GM06990 (cell line): ENCODE data around the gene MTIF3.
A peak's percentile ranks its signal among the peaks of the same experiment; 100 is the strongest.

Source experiments
- DNase-seq: peaks from one replicate; pipeline ENCODE4 v3.0.0-alpha.2; 2011; ENCODE audit not compliant: insufficient read length; ENCODE audit errors: extremely low read depth
- H3K27me3 ChIP-seq: replicated peaks from 2 replicates; pipeline ENCODE4 v1.6.0; 2011; ENCODE audit warnings: low read length; ENCODE audit not compliant: control insufficient read depth, insufficient read depth
- H3K36me3 ChIP-seq: 2 replicates; pipeline ENCODE4 v1.5.1; 2011; ENCODE audit warnings: low read length; ENCODE audit not compliant: control insufficient read depth, insufficient read depth
- H3K4me3 ChIP-seq: replicated peaks from 2 replicates; pipeline ENCODE4 v1.5.1; 2011; ENCODE audit warnings: low read depth, mild to moderate bottlenecking, control low read depth, low read length
- TF ChIP-seq, protein P1 (sequence below): IDR thresholded peaks from 2 replicates; pipeline ENCODE4 v1.5.1; 2011; ENCODE audit warnings: low read length, control low read depth, mild to moderate bottlenecking, inconsistent platforms; ENCODE audit not compliant: insufficient read depth, poor library complexity, severe bottlenecking

The MTIF3 gene

DNA sequence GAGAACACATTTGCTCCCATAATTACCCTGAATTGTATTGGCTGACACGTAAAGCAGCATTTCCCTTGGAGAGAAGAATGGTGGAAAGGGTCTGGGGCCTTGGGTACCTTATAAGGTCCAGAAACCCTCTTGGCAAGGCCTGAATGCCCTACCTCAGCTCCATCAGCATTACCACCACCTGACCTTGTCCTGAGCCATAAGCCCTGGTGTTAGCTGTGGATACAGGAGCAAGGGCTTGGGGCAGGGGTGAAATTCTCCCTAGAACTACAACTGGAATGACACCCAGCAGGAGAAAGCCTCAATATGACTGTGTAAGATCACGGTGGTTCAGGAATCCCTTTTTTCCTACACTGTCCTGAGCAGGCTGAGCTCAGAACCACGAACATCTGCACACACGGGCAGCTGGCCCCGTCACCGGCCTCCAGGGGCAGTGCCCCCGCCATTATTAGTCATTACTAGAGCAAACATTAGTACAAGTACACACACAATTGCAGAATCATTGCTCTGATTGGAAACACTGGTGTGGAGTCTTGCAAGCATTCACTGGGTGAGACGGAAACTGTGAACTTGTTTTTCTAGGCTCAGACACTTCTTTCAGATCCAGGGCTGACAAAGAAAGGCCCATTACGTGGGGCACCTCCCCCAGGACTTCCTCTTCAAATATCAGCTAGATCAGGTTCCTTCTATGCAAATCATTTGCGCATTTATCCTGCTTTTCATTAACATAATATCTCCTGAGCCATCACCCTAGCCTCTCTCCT lies 26.8 kb upstream of the MTIF3 start:
- no peaks in the 10 kb centered on the region for H3K27me3 ChIP-seq
- TF ChIP-seq, protein P1, sequence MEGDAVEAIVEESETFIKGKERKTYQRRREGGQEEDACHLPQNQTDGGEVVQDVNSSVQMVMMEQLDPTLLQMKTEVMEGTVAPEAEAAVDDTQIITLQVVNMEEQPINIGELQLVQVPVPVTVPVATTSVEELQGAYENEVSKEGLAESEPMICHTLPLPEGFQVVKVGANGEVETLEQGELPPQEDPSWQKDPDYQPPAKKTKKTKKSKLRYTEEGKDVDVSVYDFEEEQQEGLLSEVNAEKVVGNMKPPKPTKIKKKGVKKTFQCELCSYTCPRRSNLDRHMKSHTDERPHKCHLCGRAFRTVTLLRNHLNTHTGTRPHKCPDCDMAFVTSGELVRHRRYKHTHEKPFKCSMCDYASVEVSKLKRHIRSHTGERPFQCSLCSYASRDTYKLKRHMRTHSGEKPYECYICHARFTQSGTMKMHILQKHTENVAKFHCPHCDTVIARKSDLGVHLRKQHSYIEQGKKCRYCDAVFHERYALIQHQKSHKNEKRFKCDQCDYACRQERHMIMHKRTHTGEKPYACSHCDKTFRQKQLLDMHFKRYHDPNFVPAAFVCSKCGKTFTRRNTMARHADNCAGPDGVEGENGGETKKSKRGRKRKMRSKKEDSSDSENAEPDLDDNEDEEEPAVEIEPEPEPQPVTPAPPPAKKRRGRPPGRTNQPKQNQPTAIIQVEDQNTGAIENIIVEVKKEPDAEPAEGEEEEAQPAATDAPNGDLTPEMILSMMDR = peak; percentile 22
- peak; percentile 74 for DNase-seq
- H3K4me3 ChIP-seq = no peak overlapping the region
- H3K36me3 ChIP-seq = no peaks in the 10 kb centered on the region

DNA sequence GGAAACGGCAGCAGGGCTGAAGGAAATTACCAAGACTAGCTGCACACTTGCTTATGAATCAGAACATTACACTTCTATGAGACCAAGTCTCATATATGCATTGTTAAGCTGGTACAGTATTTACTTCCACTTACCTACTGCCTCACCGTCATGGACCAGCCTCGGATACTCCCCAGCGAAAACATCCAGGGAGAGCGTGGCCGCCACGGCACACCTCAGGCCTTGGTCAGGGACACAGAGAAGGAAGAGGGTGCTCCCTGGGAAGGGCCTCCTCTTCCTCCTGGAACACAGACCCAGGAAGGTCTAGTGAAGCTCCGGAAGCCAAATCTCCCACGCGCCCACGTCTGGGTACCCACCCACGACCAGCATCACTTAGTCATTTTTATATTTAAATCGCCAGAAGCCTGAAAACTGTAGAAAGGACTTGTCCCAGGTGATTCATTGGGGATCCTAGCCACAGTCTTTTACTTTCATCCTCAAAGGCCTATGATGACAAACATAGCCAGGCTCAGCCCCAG lies 24.4 kb upstream of the MTIF3 start:
- Histone ChIP-seq H3K27me3 (no peaks in the 10 kb centered on the region), H3K36me3 (no peaks in the 10 kb centered on the region), H3K4me3 (no peak overlapping the region)
- no peak for DNase-seq
- TF ChIP-seq, protein P1 = no peak

DNA sequence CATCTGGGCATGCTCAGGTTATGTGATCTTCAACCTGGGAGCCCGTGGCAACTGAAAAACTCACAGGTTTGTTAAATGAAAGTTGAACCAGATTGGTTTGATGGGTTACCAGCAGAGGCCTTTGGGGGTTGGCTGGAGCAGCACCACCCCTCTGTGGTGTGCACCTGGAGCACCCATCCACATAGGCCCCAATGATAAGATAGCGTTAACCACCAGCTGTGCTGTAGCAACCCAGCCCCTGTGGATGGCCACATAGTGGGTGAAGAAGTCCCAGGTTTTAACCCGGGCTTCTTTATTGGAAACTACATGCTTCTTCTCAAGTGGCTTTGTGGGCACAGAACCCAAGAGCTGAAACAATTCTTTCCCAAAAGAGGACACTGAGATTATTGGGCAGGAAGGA lies 22.6 kb upstream of the MTIF3 start:
- no peaks in the 10 kb centered on the region for H3K27me3 ChIP-seq
- no peak for DNase-seq
- TF ChIP-seq, protein P1 = no peak
- H3K36me3 ChIP-seq = no peaks in the 10 kb centered on the region
- H3K4me3 ChIP-seq = no peak overlapping the region

DNA sequence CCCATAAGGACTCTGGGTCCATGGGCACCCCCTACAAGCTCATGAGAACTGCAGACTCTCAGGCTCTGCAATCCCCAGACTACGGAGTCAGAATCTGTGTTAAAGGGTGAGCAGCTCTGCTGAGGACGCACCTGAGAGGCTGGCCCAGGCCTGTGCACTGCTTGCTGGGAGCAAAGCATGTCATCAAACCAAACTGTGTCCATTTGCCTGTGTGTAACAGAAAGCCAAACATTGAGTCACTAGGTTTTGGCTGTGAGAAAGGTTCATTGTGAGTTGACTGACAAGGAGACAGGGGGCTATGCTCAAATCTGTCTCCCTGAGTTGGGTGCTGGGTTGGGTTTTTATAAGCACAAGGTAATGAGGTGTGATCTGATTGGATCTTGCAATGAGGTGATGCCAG lies 22.1 kb upstream of the MTIF3 start:
- Histone ChIP-seq H3K27me3 (no peaks in the 10 kb centered on the region), H3K4me3 (no peak overlapping the region), H3K36me3 (no peaks in the 10 kb centered on the region)
- DNase-seq = no peak
- TF ChIP-seq, protein P1 = no peak

DNA sequence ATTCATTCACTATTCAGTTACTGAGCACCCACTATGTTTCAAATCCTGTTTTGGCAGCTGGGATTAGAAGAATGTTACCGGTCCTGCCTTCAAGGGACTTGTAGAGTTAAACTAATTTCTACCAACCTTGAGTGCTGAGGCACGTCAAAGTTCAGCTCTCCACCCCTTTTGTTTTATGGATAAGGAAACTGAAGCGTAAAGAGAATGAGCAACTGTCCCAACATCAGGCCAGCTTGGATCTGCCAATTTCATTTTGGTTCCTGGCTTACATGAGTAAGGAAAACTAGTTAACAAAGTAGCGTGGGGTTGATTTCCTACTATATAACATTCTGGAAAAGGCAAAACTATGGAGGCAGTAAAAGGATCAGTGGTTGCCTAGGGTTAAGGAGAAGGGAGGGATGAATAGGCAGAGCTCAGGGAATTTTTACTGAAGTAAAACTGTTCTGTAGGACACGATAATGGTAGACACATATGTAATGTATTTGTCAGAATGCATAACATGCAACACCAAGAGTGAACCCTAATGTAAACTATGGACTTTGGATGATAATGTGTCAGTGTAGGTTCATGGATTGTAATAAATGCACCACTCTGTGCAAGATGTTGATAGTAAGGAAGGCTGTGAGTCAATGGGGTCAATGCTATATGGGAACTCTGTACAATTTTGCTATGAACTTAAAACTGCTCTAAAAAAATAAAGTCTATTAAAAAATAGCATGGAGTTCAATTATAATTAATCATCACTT lies 19.9 kb upstream of the MTIF3 start:
- TF ChIP-seq, protein P1 = no peak
- no peak for DNase-seq
- no peaks in the 10 kb centered on the region for H3K27me3 ChIP-seq
- no peak overlapping the region for H3K4me3 ChIP-seq
- H3K36me3 ChIP-seq = no peaks in the 10 kb centered on the region
